Measurements from ENCODE around the gene WDR75. TPM values are rescaled to one million over a fixed set of nuclear protein-coding genes. Genes with fewer than 3 reads are reported as not detected.

WDR75 gene
- total and polyA plus RNA-seq, 9 of the 15 experiments (the other 6 are each of a cell fraction or from before 2014, with no cell fraction given): 50.9 to 111 (median 76.4) TPM

DNA sequence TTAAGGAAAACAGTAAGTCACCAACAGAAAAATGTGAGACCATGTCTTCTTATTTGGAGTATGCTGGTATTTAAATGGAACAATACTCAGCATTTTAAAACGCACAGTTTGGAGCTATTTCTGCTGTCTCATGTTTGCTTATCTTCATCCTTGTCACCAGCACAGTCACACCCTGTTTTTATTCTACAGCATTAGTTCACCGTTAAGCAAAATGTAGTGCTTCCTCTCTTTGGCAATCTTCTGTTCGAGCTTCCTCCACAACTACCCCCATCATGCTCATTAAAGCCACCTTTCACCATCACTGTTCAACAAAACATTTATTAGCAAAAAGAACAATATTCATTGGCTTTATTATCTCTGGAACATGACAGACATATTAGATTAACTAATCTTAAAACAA lies 75.3 kb downstream of the WDR75 start (continued):
- TF ChIP-seq CHD7 (IDR thresholded peaks at IDR 0.05; ENCODE audit: low read depth, low read length) (no peak), ELF4 (CRISPR knock-in tag; IDR thresholded peaks at IDR 0.05) (no peak), FOXJ3 (CRISPR knock-in tag; IDR thresholded peaks at IDR 0.05) (no peak), MCM7 (IDR thresholded peaks at IDR 0.05) (no peak), SNRNP70 (optimal IDR thresholded peaks at IDR 0.05; ENCODE audit: low read depth, low read length) (no peak), PYGO2 (tag; IDR thresholded peaks at IDR 0.05) (no peak), ZNF253 (CRISPR knock-in tag; conservative IDR thresholded peaks at IDR 0.05) (no peak), CREBBP (IDR thresholded peaks at IDR 0.05; ENCODE audit: low read depth, low read length) (no peak), NFE2 (IDR thresholded peaks at IDR 0.05; ENCODE audit: low read depth) (peak; percentile 96), MLLT1 (IDR thresholded peaks at IDR 0.05) (no peak)
